Right cardiac atrium (tissue), 5 donors: ENCODE measurements around the gene FAM149B1. TPM values are rescaled to one million over a fixed set of nuclear protein-coding genes. Genes with fewer than 3 reads are reported as not detected.
A peak's percentile ranks its signal among the peaks of the same experiment; 100 is the strongest.

Experiments used
- ATAC-seq, 2 donors: fragments of 200-7000 bp; cut with Tn5 transposase; one replicate each; pipeline versions ENCODE4 v1.8.0 to v1.9.1; 2020; ENCODE audit warnings: moderate library complexity in 2 of 2, mild to moderate bottlenecking in 1 of 2
- DNase-seq, 3 donors: peaks; one replicate each; pipeline ENCODE4 v3.0.0-alpha.2; 2020
- H3K27ac ChIP-seq: one replicate; pipeline ENCODE4 v1.5.1; 2013; ENCODE audit warnings: mild to moderate bottlenecking, low read length, control low read depth, moderate library complexity
- H3K27me3 ChIP-seq: one replicate; pipeline ENCODE4 v1.6.1; 2013; ENCODE audit not compliant: control insufficient read depth, insufficient read depth
- H3K4me1 ChIP-seq: one replicate; pipeline ENCODE4 v1.6.1; 2013; ENCODE audit warnings: low read length; ENCODE audit not compliant: control insufficient read depth, insufficient read depth
- H3K4me3 ChIP-seq: one replicate; pipeline ENCODE4 v1.5.1; 2013; ENCODE audit warnings: low read length, control low read depth
- H3K9me3 ChIP-seq: one replicate; pipeline ENCODE4 v1.6.1; 2013; ENCODE audit warnings: low read length; ENCODE audit not compliant: control insufficient read depth
- WGBS: extraction: QIAGEN DNeasy Blood & Tissue Kit; methylation state at CpG from one replicate; pipeline ENCODE4 v1.1.7; 2013; 5-methylcytosine and 5-hydroxymethylcytosine counted together
- intact Hi-C, 4 donors: fragments of 100-400 bp; cut with DNase I; formaldehyde crosslinking; loops; one replicate each; pipeline versions ENCODE4 v1.11.0 to v1.14.0; 2022 to 2023
- polyA plus RNA-seq: library from polyadenylated mRNA; stranded (reverse); fragments of 200-250 nt; gene quantifications from one replicate; pipeline ENCODE4 v1.2.3, GENCODE V29; 2013
- total RNA-seq, 4 donors: library from RNA; stranded (reverse); fragmentation: NEBNext Ultra II Directional; extraction: Animal tissue kit (Norgen Biotek cat#: 25700); gene quantifications; one replicate each; pipeline ENCODE4 v1.2.1, GENCODE V29; 2021
- donor health status: healthy with polysubstance abuse.
- donor health status: DM: no; HTN: yes; CAD: no.
- donor health status: DM: no; HTN: no; CAD: no.
- donor health status: DM: no; HTN: yes; CAD: no; lungs with severe emphysema.
- donor health status: DM: yes; HTN: yes; CAD: no.

FAM149B1 gene
- total and polyA plus RNA-seq, 5 donors: 11.6 to 17.5 (median 16.0) TPM

DNA sequence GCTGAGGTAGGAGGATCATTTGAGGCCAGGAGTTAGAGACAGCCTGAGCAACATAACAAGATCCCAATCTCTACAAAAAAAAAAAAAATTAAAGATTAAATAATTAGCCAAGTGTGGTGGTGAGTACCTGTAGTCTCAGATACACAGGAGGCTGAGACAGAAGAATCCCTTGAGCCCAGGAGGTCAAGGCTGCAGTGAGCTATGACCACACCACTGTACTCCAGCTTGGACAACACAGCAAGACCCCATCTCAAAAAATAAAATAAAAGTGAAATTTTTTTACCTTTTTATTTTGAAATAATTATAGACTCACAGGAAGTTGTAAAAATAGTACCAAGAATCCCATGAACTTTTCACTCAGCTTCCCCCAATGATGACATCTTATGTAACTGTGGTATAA, 4.9 kb downstream of the FAM149B1 start:
- DNase-seq: no peak
- H3K27ac ChIP-seq: no peak overlapping the region
- no peaks in the 10 kb centered on the region for H3K27me3 ChIP-seq
- peaks cover 2% of the 10 kb centered on the region for H3K4me1 ChIP-seq
- ATAC-seq: no peak
- no peak overlapping the region for H3K4me3 ChIP-seq
- H3K9me3 ChIP-seq: no peaks in the 10 kb centered on the region
- intact Hi-C loops: no loop called here

GRCh38 chr10:73174148-73174925, 6.4 kb downstream of the FAM149B1 start:
- 95% methylated on average over 1 of the region's 1 CpG for whole genome bisulfite sequencing

DNA sequence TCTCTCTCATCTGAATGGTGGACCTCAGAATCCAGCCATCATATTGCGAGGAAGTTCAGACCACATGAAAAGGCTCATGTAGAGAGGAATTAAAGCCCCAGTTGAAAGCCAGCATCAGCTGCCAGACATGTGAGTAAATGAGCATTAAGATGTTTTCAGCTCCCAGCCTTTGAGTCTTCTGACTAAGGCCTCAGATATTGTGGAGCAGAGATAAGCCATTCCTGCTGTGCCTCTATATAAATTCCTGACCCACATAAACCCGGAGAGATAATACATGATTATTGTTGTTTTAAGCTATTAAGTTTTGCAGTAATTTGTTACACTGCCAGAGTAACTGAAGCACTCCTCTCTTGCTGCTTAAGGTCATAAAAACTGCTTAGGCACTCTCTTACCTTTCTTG, 14.6 kb downstream of the FAM149B1 start:
- no peak overlapping the region for H3K4me3 ChIP-seq
- H3K27ac ChIP-seq: no peak overlapping the region
- 91% methylated on average over 2 of the region's 2 CpGs for WGBS
- no peaks in the 10 kb centered on the region for H3K27me3 ChIP-seq
- intact Hi-C loops: no loop called here
- H3K9me3 ChIP-seq: no peaks in the 10 kb centered on the region
- no peak for DNase-seq
- no peak for ATAC-seq
- no peaks in the 10 kb centered on the region for H3K4me1 ChIP-seq

More at GRCh38 chr10:73174148-73174925, 6.4 kb downstream of the FAM149B1 start:
- intact Hi-C loops: no loop called here
- Histone ChIP-seq H3K27me3 (no peaks in the 10 kb centered on the region), H3K9me3 (no peaks in the 10 kb centered on the region), H3K4me3 (no peak overlapping the region), H3K4me1 (no peaks in the 10 kb centered on the region), H3K27ac (no peak overlapping the region)
- ATAC-seq (no peak), DNase-seq (no peak)

- H3K4me3 ChIP-seq: no peak overlapping the region
- no peaks in the 10 kb centered on the region for H3K4me1 ChIP-seq
- intact Hi-C loops: no loop called here
- WGBS: 73% methylated on average over 3 of the region's 3 CpGs
- DNase-seq (no peak), ATAC-seq (no peak)
- H3K27ac ChIP-seq: no peak overlapping the region
- no peaks in the 10 kb centered on the region for H3K9me3 ChIP-seq
- H3K27me3 ChIP-seq: no peaks in the 10 kb centered on the region
These were observed 15.9 kb downstream of the FAM149B1 start for GRCh38 chr10:73183667-73184281.

- intact Hi-C loops: no loop called here
- 91% methylated on average over 1 of the region's 1 CpG for WGBS
- no peak for ATAC-seq
- H3K4me3 ChIP-seq: no peak overlapping the region
- no peaks in the 10 kb centered on the region for H3K4me1 ChIP-seq
- no peaks in the 10 kb centered on the region for H3K27me3 ChIP-seq
- H3K9me3 ChIP-seq: no peaks in the 10 kb centered on the region
- no peak for DNase-seq
- H3K27ac ChIP-seq: no peak overlapping the region
These were observed 18.3 kb downstream of the FAM149B1 start for GRCh38 chr10:73186266-73186665.

DNA sequence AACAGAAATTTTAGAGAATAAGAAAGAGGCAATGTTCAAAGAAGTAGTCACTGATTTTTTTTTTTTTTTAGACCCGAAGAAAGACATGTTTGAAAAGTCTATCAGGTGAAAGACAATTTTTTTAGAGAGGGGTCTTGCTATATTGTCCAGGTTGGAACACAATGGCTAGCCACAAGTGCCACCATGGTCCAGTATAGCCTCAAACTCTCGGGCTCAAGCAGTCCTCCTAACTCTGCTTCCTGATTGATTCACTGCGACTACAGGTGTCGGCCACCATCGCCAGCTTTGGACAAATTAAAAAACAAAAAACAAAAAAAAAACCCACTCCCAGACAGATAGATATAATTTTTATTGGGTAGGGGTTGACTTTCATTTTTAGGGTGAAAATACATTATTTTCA, 22.3 kb downstream of the FAM149B1 start:
- no peaks in the 10 kb centered on the region for H3K27me3 ChIP-seq
- DNase-seq (no peak), ATAC-seq (no peak)
- WGBS: 96% methylated on average over 5 of the region's 5 CpGs
- H3K9me3 ChIP-seq: no peaks in the 10 kb centered on the region
- no peaks in the 10 kb centered on the region for H3K4me1 ChIP-seq
- no peak overlapping the region for H3K27ac ChIP-seq
- no peak overlapping the region for H3K4me3 ChIP-seq
- intact Hi-C loops: no loop called here

- no peaks in the 10 kb centered on the region for H3K27me3 ChIP-seq
- H3K4me1 ChIP-seq: no peaks in the 10 kb centered on the region
- H3K27ac ChIP-seq: no peak overlapping the region
- intact Hi-C loops: no loop called here
- ATAC-seq (no peak), DNase-seq (no peak)
- no peak overlapping the region for H3K4me3 ChIP-seq
- no peaks in the 10 kb centered on the region for H3K9me3 ChIP-seq
- WGBS: 93% methylated on average over 3 of the region's 3 CpGs
These were observed 37.2 kb downstream of the FAM149B1 start for GRCh38 chr10:73205081-73205480.

DNA sequence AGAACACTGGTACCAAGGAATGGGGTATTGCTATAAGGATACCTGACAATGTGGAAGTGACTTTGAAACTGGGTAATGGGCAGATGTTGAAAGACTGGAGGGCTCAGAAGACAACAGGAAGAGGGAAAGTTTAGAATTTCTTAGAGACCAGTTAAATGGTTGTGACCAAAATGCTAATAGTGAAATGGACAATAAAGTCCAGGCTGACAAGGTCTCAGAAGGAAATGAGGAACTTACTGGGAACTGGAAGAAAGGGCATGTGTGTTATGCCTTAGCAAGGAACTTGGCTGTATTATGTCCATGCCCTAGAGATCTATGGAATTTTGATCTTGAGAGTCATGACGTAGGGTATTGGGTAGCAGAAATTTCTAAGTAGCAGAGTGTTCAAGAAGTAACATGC, 38.0 kb downstream of the FAM149B1 start:
- ATAC-seq (no peak), DNase-seq (no peak)
- Histone ChIP-seq H3K27me3 (no peaks in the 10 kb centered on the region), H3K9me3 (no peaks in the 10 kb centered on the region), H3K27ac (no peak overlapping the region), H3K4me3 (no peak overlapping the region), H3K4me1 (no peaks in the 10 kb centered on the region)
- intact Hi-C loops: no loop called here
- WGBS: 92% methylated on average over 1 of the region's 1 CpG

DNA sequence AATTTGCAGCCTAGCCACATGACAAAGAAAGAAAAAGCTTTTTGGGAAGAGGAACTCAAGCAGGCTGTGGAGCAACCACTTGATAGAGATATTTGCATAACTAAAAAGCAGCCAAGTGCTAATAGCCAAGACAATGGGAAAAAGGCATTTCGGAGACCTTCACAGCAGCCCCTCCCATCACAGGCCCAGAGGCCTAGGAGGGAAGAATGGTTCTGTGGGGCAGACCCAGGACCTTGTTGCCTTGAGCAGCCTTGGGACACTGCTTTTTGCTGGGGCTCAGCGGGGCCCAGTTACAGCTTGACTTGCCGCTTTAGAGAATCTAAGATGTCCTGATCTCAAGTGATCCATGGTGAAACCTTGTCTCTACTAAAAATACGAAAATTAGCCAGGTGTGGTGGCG, 38.5 kb downstream of the FAM149B1 start:
- intact Hi-C loops: no loop called here
- H3K4me3 ChIP-seq: no peak overlapping the region
- H3K27ac ChIP-seq: no peak overlapping the region
- ATAC-seq (no peak), DNase-seq (no peak)
- H3K4me1 ChIP-seq: no peaks in the 10 kb centered on the region
- no peaks in the 10 kb centered on the region for H3K27me3 ChIP-seq
- no peaks in the 10 kb centered on the region for H3K9me3 ChIP-seq
- WGBS: 99% methylated on average over 5 of the region's 5 CpGs

DNA sequence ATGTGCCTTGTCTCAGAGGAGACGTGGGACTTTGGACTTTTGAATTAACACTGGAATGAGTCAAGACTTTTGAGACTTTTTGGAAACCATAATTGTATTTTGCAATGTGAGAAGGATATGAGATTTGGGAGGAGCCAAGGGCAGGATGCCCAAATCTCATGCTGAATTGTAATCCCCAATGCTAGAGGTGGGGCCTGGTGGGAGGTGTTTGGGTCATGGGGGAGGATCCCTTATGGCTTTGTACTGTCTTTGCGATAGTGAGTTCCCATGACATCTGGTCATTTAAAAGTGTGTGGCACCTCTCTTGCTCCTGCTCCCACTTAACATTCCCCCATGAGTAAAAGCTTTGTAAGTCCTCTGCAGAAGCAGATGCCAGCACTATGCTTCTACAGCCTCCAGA, 40.0 kb downstream of the FAM149B1 start:
- no peaks in the 10 kb centered on the region for H3K4me1 ChIP-seq
- no peak overlapping the region for H3K27ac ChIP-seq
- peak; percentile 62 to 73 for ATAC-seq
- H3K4me3 ChIP-seq: no peak overlapping the region
- peak; percentile 64 to 84 (median 71) for DNase-seq
- H3K27me3 ChIP-seq: no peaks in the 10 kb centered on the region
- H3K9me3 ChIP-seq: no peaks in the 10 kb centered on the region
- 57% methylated on average over 2 of the region's 2 CpGs for WGBS
- intact Hi-C loops: no loop called here

- ATAC-seq (no peak), DNase-seq (no peak)
- Histone ChIP-seq H3K27me3 (no peaks in the 10 kb centered on the region), H3K4me3 (no peak overlapping the region), H3K4me1 (no peaks in the 10 kb centered on the region), H3K9me3 (no peaks in the 10 kb centered on the region), H3K27ac (no peak overlapping the region)
- 65% methylated on average over 1 of the region's 1 CpG for WGBS
- intact Hi-C loops: no loop called here
These were observed 41.8 kb downstream of the FAM149B1 start for GRCh38 chr10:73209705-73210104.
